K562 (cell line): ENCODE results near the gene BCAR3. TPM values are rescaled to one million over a fixed set of nuclear protein-coding genes. Genes with fewer than 3 reads are reported as not detected.

Experiments used
- ATAC-seq: fragments of 200-7000 bp; cut with Tn5 transposase; 3 replicates; pipeline ENCODE4 v1.9.1; 2020; ENCODE audit warnings: moderate library complexity
- BruUV-seq: library from RNA; stranded (reverse); fragments of 400-500 nt; replicated peaks from 2 replicates; lab custom pipeline; 2021; lab: Mats Ljungman, UMichigan
- CTCF ChIA-PET: fragments of 300-600 bp; formaldehyde crosslinking; extraction: SDS; loops from one replicate; lab custom pipeline; 2021; ENCODE audit warnings: low intra/inter-chr PET ratio; lab: Yijun Ruan, JAX
- POLR2A ChIA-PET: fragments of 300-600, 350-650 bp; sonication (Branson Sonifier 250); formaldehyde crosslinking; extraction: SDS; loops from one replicate; lab custom pipeline; 2021; ENCODE audit warnings: antibody characterized with exemption, inconsistent platforms; lab: Yijun Ruan, JAX
- DNase-seq, 4 experiments: peaks; one replicate each; pipeline versions ENCODE4 v3.0.0 to v3.0.0-alpha.2; 2011 to 2018; ENCODE audit warnings: low spot score in 3 of 4, mixed read lengths in 3 of 4; ENCODE audit errors: extremely low read depth in 1 of 4
- FAIRE-seq: peaks from 2 replicates; lab custom pipeline; 2011; peaks lifted over from hg19 to GRCh38; lab: Jason Lieb, UNC
- H2AFZ ChIP-seq: 2 replicates; pipeline ENCODE4 v1.6.0; 2011; ENCODE audit warnings: low read depth, low read length, control low read depth, inconsistent platforms
- H3K27ac ChIP-seq: fragments of 200-600 bp; 3 replicates; pipeline ENCODE4 v1.8.0; 2011; ENCODE audit warnings: low read depth, mild to moderate bottlenecking, control low read depth, inconsistent platforms, low read length, moderate library complexity, mixed read lengths; ENCODE audit errors: extremely low read depth
- H3K27me3 ChIP-seq, 2 experiments: fragments of 300-600 bp in 1 of 2; 2 replicates in 1 of 2; 3 replicates in 1 of 2; pipeline versions ENCODE4 v1.6.0 to v1.8.0; 2011; ENCODE audit warnings: inconsistent platforms in 2 of 2, low read length in 2 of 2, mild to moderate bottlenecking in 1 of 2, mixed read lengths in 1 of 2, moderate library complexity in 1 of 2; ENCODE audit not compliant: control insufficient read depth in 2 of 2, insufficient read depth in 2 of 2
- H3K36me3 ChIP-seq: fragments of 300-600 bp; 3 replicates; pipeline ENCODE4 v1.8.0; 2011; ENCODE audit warnings: mild to moderate bottlenecking, low read length, inconsistent platforms; ENCODE audit not compliant: control insufficient read depth, insufficient read depth
- H3K4me1 ChIP-seq, 2 experiments: fragments of 200-600 bp in 1 of 2; replicated peaks in 1 of 2; 2 replicates in 1 of 2; 3 replicates in 1 of 2; pipeline versions ENCODE4 v1.5.1 to v1.8.0; 2011; ENCODE audit warnings: inconsistent platforms in 2 of 2, low read length in 2 of 2, mild to moderate bottlenecking in 1 of 2, mixed read lengths in 1 of 2, moderate library complexity in 1 of 2; ENCODE audit not compliant: control insufficient read depth in 2 of 2, insufficient read depth in 2 of 2
- H3K4me2 ChIP-seq: 2 replicates; pipeline ENCODE4 v1.6.1; 2011; ENCODE audit warnings: low read length, control low read depth, inconsistent platforms, mixed read lengths; ENCODE audit not compliant: insufficient read depth
- H3K4me3 ChIP-seq: fragments of 200-600 bp; sonication (generic), shearing (Covaris generic); 2 replicates; pipeline ENCODE4 v1.5.1; 2016; ENCODE audit warnings: control low read depth, inconsistent platforms
- H3K79me2 ChIP-seq: fragments of 200-600 bp; 3 replicates; pipeline ENCODE4 v1.8.0; 2011; ENCODE audit warnings: low read length, inconsistent platforms; ENCODE audit not compliant: control insufficient read depth, insufficient read depth
- H3K9ac ChIP-seq, 2 experiments: 2 replicates each; pipeline versions ENCODE4 v1.6.0 to v1.6.1; 2011; ENCODE audit warnings: low read depth in 2 of 2, low read length in 2 of 2, control low read depth in 1 of 2, inconsistent platforms in 1 of 2, mild to moderate bottlenecking in 1 of 2, mixed read lengths in 1 of 2; ENCODE audit not compliant: insufficient read depth in 1 of 2
- H3K9me1 ChIP-seq: one replicate; pipeline ENCODE4 v1.6.0; 2011; ENCODE audit warnings: inconsistent platforms, mild to moderate bottlenecking, low read length, moderate library complexity; ENCODE audit not compliant: control insufficient read depth, insufficient read depth
- H3K9me3 ChIP-seq: replicated peaks from 2 replicates; pipeline ENCODE4 v1.5.1; 2011; ENCODE audit warnings: low read depth, low read length, inconsistent platforms; ENCODE audit not compliant: control insufficient read depth, insufficient read depth
- H4K20me1 ChIP-seq: replicated peaks from 2 replicates; pipeline ENCODE4 v1.6.1; 2011; ENCODE audit warnings: low read length, inconsistent platforms, mixed read lengths; ENCODE audit not compliant: control insufficient read depth, insufficient read depth
- ATF3 ChIP-seq, 2 experiments: fragments of 450-650 bp in 1 of 2; sonication (generic) in 1 of 2; formaldehyde crosslinking in 1 of 2; IDR thresholded peaks in 1 of 2; conservative IDR thresholded peaks in 1 of 2; 2 replicates each; pipeline versions ENCODE4 v1.6.1 to v1.8.1; 2016 to 2023; ENCODE audit warnings: mild to moderate bottlenecking in 2 of 2, moderate library complexity in 2 of 2, inconsistent platforms in 1 of 2, missing genetic modification reagents in 1 of 2
- CREM ChIP-seq: IDR thresholded peaks from 2 replicates; pipeline ENCODE4 v1.6.1; 2014; ENCODE audit warnings: antibody characterized with exemption, low read depth
- KAT8 ChIP-seq: fragments of 450-650 bp; IDR thresholded peaks from 2 replicates; pipeline ENCODE4 v1.6.1; 2016; ENCODE audit warnings: low read depth, mild to moderate bottlenecking
- MED1 ChIP-seq: sonication (generic); formaldehyde crosslinking; IDR thresholded peaks from 2 replicates; pipeline ENCODE4 v1.8.1; 2023; ENCODE audit warnings: missing genetic modification reagents, borderline replicate concordance
- NUFIP1 ChIP-seq: fragments of 450-650 bp; IDR thresholded peaks from 2 replicates; pipeline ENCODE4 v1.6.1; 2018; ENCODE audit not compliant: partially characterized antibody
- POLR2H ChIP-seq: IDR thresholded peaks from 2 replicates; pipeline ENCODE4 v1.6.1; 2016; ENCODE audit warnings: missing genetic modification characterization, low read depth, mild to moderate bottlenecking, control low read depth, missing compliant biosample characterization, moderate library complexity
- POLR3A ChIP-seq: IDR thresholded peaks from 2 replicates; pipeline ENCODE4 v1.6.1; 2011; ENCODE audit warnings: borderline replicate concordance, mild to moderate bottlenecking, moderate library complexity; ENCODE audit not compliant: insufficient read length, insufficient read depth; ENCODE audit errors: extremely low read depth
- SAP30 ChIP-seq: fragments of 200-600 bp; sonication (generic); IDR thresholded peaks from 2 replicates; pipeline ENCODE4 v1.6.1; 2012; ENCODE audit warnings: borderline replicate concordance, low read depth, mild to moderate bottlenecking, moderate library complexity, low read length, control low read depth, inconsistent platforms; ENCODE audit not compliant: insufficient read depth, poor library complexity, severe bottlenecking
- SNAPC5 ChIP-seq: fragments of 250-450 bp; sonication (Bioruptor Pico); IDR thresholded peaks from 2 replicates; pipeline ENCODE4 v1.8.0; 2021; ENCODE audit warnings: moderate library complexity, mild to moderate bottlenecking, inconsistent platforms
- SUPT5H ChIP-seq: fragments of 450-650 bp; IDR thresholded peaks from 2 replicates; pipeline ENCODE4 v1.6.1; 2016
- TBP ChIP-seq: optimal IDR thresholded peaks from 2 replicates; pipeline ENCODE3; 2011; ENCODE audit warnings: low read depth, low read length, improper control_type of control experiment
- WGBS: fragments of 100-300 bp; shearing (Covaris generic); methylation state at CpG from one replicate; pipeline ENCODE4 v1.1.6; 2016; ENCODE audit warnings: low coverage, mixed read lengths; ENCODE audit not compliant: insufficient coverage; ENCODE audit errors: missing lambda C conversion rate; 5-methylcytosine and 5-hydroxymethylcytosine counted together
- in situ Hi-C: fragments of 300-500 bp; cut with MboI; formaldehyde crosslinking; loops from 4 replicates; pipeline ENCODE4 v1.15.0; 2018; ENCODE audit warnings: inconsistent platforms, mixed read lengths
- intact Hi-C: fragments of 100-400 bp; cut with micrococcal nuclease; formaldehyde crosslinking; loops from 2 replicates; pipeline ENCODE4 v1.14.2; 2022
- polyA plus RNA-seq, 8 experiments: library from polyadenylated mRNA; depleted of rRNA in 4 of 8; stranded (reverse) in 5 of 8; unstranded in 3 of 8; fragments of >200 nt; fragmentation: Nextera tagmentation in 2 of 8; fragmentation: Illumina TruSeq in 1 of 8; extraction: Ambion mirVana in 2 of 8; extraction: Trizol in 1 of 8; gene quantifications; 2 replicates each; pipeline versions ENCODE4 v1.2.1 to v1.2.3, GENCODE V29; 2011 to 2014; ENCODE audit warnings: inconsistent platforms in 1 of 8, missing spikeins in 1 of 8
- total RNA-seq, 7 experiments: library from RNA; depleted of rRNA in 6 of 7; stranded (reverse); fragments of >200 nt in 6 of 7; fragmentation: Illumina TruSeq in 2 of 7; extraction: Trizol in 2 of 7; gene quantifications; 2 replicates each; pipeline versions ENCODE4 v1.2.1 to v1.2.3, GENCODE V29; 2011 to 2021; ENCODE audit warnings: low replicate concordance in 1 of 7

The BCAR3 gene
- total and polyA plus RNA-seq, 9 of the 15 experiments (the other 6 are each of a cell fraction or from before 2014, with no cell fraction given) = 1.8 to 6.3 (median 3.8) TPM

DNA sequence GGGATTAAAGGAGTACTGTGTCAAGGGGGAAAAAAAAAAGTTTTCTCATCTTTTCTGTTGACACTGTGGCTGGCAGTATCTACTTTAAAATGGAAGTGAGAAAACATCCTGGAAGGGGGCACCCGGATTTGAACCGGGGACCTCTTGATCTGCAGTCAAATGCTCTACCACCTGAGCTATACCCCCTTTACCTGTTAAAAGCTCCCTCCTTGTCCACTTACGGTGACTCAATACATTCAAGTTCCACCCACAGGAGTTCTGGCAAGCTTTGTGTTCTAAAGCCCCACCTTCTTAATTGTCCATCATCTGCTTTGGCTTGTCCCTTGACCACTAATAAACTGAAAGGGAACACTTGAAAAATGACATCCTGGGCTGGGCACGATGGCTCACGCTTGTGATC is 165.5 kb downstream of the BCAR3 start:
- TF ChIP-seq SNAPC5 (CRISPR knock-in tag) = no peak
- peak; percentile 88 for TF ChIP-seq POLR2H
- no peak for TF ChIP-seq SAP30
- TF ChIP-seq SUPT5H = no peak
- TF ChIP-seq CREM = no peak
- TF ChIP-seq KAT8 = no peak
- peak; percentile 87 for TF ChIP-seq TBP
- no peak for TF ChIP-seq MED1
- TF ChIP-seq POLR3A = peak; percentile 74
- no peak for TF ChIP-seq NUFIP1
- TF ChIP-seq ATF3 (IDR thresholded peaks at IDR 0.05) = no peak
- no peak for TF ChIP-seq ATF3 (CRISPR knock-in tag; conservative IDR thresholded peaks at IDR 0.05)
- H3K36me3 ChIP-seq = no peaks in the 10 kb centered on the region
- H3K4me3 ChIP-seq = no peak overlapping the region
- no peak overlapping the region for H3K27ac ChIP-seq
- H2AFZ ChIP-seq = no peak overlapping the region
- H3K27me3 ChIP-seq = no peaks in the 10 kb centered on the region
- BruUV-seq = no TSS peak
- no peaks in the 10 kb centered on the region for H3K79me2 ChIP-seq
- in situ Hi-C loops (no loop called here), intact Hi-C loops (no loop called here)
- no peak overlapping the region for H3K4me2 ChIP-seq
- 69% methylated on average over 5 of the region's 5 CpGs for WGBS
- POLR2A ChIA-PET = no interaction called here
- peak in 1 of 4 experiments; percentile 10 for DNase-seq
- no peak overlapping the region for H3K9ac ChIP-seq
- no peak for ATAC-seq
- no peaks in the 10 kb centered on the region for H3K9me3 ChIP-seq
- no peak for FAIRE-seq
- peaks cover 0 to 8% of the 10 kb centered on the region in 2 experiments; a peak in 2 of 5 replicates for H3K4me1 ChIP-seq
- no peaks in the 10 kb centered on the region for H3K9me1 ChIP-seq
- CTCF ChIA-PET = no interaction called here
- no peaks in the 10 kb centered on the region for H4K20me1 ChIP-seq

Other genes with a start within 250 kb of the BCAR3 start
- 4.4 and 5.9 TPM in 2 replicates for gene FNBP1L, start 233.7 kb downstream of the BCAR3 start, total RNA-seq (2014; rRNA removed)
- gene FNBP1L, start 233.7 kb downstream of the BCAR3 start, total RNA-seq (2014; rRNA removed; fragmentation: Illumina TruSeq; extraction: Trizol) = 6.1 and 6.6 TPM in 2 replicates
- 5.3 and 6.1 TPM in 2 replicates for gene FNBP1L, start 233.7 kb downstream of the BCAR3 start, total RNA-seq (2015; rRNA removed; fragmentation: Illumina TruSeq; extraction: Trizol)
- gene FNBP1L, start 233.7 kb downstream of the BCAR3 start, total RNA-seq (2021) = 4.4 TPM in 2 replicates
- 6.9 and 9.6 TPM in 2 replicates for gene FNBP1L, start 233.7 kb downstream of the BCAR3 start, polyA plus RNA-seq (2011; rRNA removed)
- 5.9 and 6.7 TPM in 2 replicates for gene FNBP1L, start 233.7 kb downstream of the BCAR3 start, polyA plus RNA-seq (2014; fragmentation: Illumina TruSeq; extraction: Trizol)
- gene FNBP1L, start 233.7 kb downstream of the BCAR3 start, polyA plus RNA-seq (2014; fragmentation: Nextera tagmentation; extraction: Ambion mirVana) = 1 to 10 TPM; 1.4 to 2.3 TPM
- 4.1 and 4.7 TPM in 2 replicates for gene FNBP1L, start 233.7 kb downstream of the BCAR3 start, polyA plus RNA-seq (2014; rRNA removed)
- gene DNTTIP2, start 197.4 kb upstream of the BCAR3 start, total RNA-seq (2014; rRNA removed) = 50.4 and 59.2 TPM in 2 replicates
- 106 and 136 TPM in 2 replicates for gene DNTTIP2, start 197.4 kb upstream of the BCAR3 start, total RNA-seq (2014; rRNA removed; fragmentation: Illumina TruSeq; extraction: Trizol)
- 87.9 and 97.0 TPM in 2 replicates for gene DNTTIP2, start 197.4 kb upstream of the BCAR3 start, total RNA-seq (2015; rRNA removed; fragmentation: Illumina TruSeq; extraction: Trizol)
- 85.2 and 91.9 TPM in 2 replicates for gene DNTTIP2, start 197.4 kb upstream of the BCAR3 start, total RNA-seq (2021)
- gene DNTTIP2, start 197.4 kb upstream of the BCAR3 start, polyA plus RNA-seq (2011; rRNA removed) = 56.1 and 75.0 TPM in 2 replicates
- gene DNTTIP2, start 197.4 kb upstream of the BCAR3 start, polyA plus RNA-seq (2014; fragmentation: Illumina TruSeq; extraction: Trizol) = 87.6 and 113 TPM in 2 replicates
- 100 to 1,000 TPM; 113 to 138 TPM for gene DNTTIP2, start 197.4 kb upstream of the BCAR3 start, polyA plus RNA-seq (2014; fragmentation: Nextera tagmentation; extraction: Ambion mirVana)
- 59.7 and 75.4 TPM in 2 replicates for gene DNTTIP2, start 197.4 kb upstream of the BCAR3 start, polyA plus RNA-seq (2014; rRNA removed)
- 13.8 and 17.5 TPM in 2 replicates for gene GCLM, start 227.6 kb upstream of the BCAR3 start, total RNA-seq (2014; rRNA removed)
- gene GCLM, start 227.6 kb upstream of the BCAR3 start, total RNA-seq (2014; rRNA removed; fragmentation: Illumina TruSeq; extraction: Trizol) = 38.9 and 43.3 TPM in 2 replicates
- gene GCLM, start 227.6 kb upstream of the BCAR3 start, total RNA-seq (2015; rRNA removed; fragmentation: Illumina TruSeq; extraction: Trizol) = 22.3 and 24.5 TPM in 2 replicates
- gene GCLM, start 227.6 kb upstream of the BCAR3 start, total RNA-seq (2021) = 39.5 and 41.0 TPM in 2 replicates
- gene GCLM, start 227.6 kb upstream of the BCAR3 start, polyA plus RNA-seq (2011; rRNA removed) = 55.5 and 71.6 TPM in 2 replicates
- 27.3 and 32.8 TPM in 2 replicates for gene GCLM, start 227.6 kb upstream of the BCAR3 start, polyA plus RNA-seq (2014; fragmentation: Illumina TruSeq; extraction: Trizol)
- gene GCLM, start 227.6 kb upstream of the BCAR3 start, polyA plus RNA-seq (2014; fragmentation: Nextera tagmentation; extraction: Ambion mirVana) = 1 to 10 TPM; 9.3 to 9.6 TPM
- 16.2 and 18.2 TPM in 2 replicates for gene GCLM, start 227.6 kb upstream of the BCAR3 start, polyA plus RNA-seq (2014; rRNA removed)